GM23338 (cell line): ENCODE measurements around the gene FRMD3. TPM values are rescaled to one million over a fixed set of nuclear protein-coding genes. Genes with fewer than 3 reads are reported as not detected.

Experiments used
- ATAC-seq: fragments of 200-7000 bp; cut with Tn5 transposase; 3 replicates; pipeline ENCODE4 v1.9.1; 2020
- DNase-seq: peaks from one replicate; pipeline ENCODE4 v3.0.0-alpha.2; 2015; ENCODE audit warnings: low spot score
- H2AFZ ChIP-seq: fragments of 200-600 bp; sonication (generic); 2 replicates; pipeline ENCODE4 v1.8.0; 2016; ENCODE audit warnings: antibody characterized with exemption, mild to moderate bottlenecking, moderate library complexity
- H3F3A ChIP-seq: fragments of 200-600 bp; sonication (generic); replicated peaks from 2 replicates; pipeline ENCODE4 v1.8.0; 2017; ENCODE audit warnings: antibody characterized with exemption, mixed run types, low read depth
- H3K27ac ChIP-seq: fragments of 200-600 bp; sonication (generic); 2 replicates; pipeline ENCODE4 v1.6.1; 2016; ENCODE audit warnings: low read depth
- H3K27me3 ChIP-seq: fragments of 200-600 bp; sonication (generic); 2 replicates; pipeline ENCODE4 v1.8.0; 2016; ENCODE audit warnings: mild to moderate bottlenecking, mixed run types, moderate library complexity; ENCODE audit not compliant: insufficient read depth
- H3K36me3 ChIP-seq: fragments of 200-600 bp; sonication (generic); 2 replicates; pipeline ENCODE4 v1.8.0; 2016; ENCODE audit warnings: mild to moderate bottlenecking; ENCODE audit not compliant: insufficient read depth
- H3K4me1 ChIP-seq: fragments of 200-600 bp; sonication (generic); 2 replicates; pipeline ENCODE4 v1.8.0; 2016; ENCODE audit warnings: mild to moderate bottlenecking, moderate library complexity; ENCODE audit not compliant: insufficient read depth
- H3K4me2 ChIP-seq: fragments of 200-600 bp; sonication (generic); 2 replicates; pipeline ENCODE4 v1.7.1; 2017; ENCODE audit warnings: mixed run types
- H3K4me3 ChIP-seq: fragments of 200-600 bp; sonication (generic); 2 replicates; pipeline ENCODE4 v1.6.1; 2016; ENCODE audit warnings: mixed run types
- H3K79me2 ChIP-seq: fragments of 200-600 bp; sonication (generic); replicated peaks from 2 replicates; pipeline ENCODE4 v1.8.0; 2017; ENCODE audit warnings: mild to moderate bottlenecking; ENCODE audit not compliant: insufficient read depth
- H3K9me2 ChIP-seq: fragments of 200-600 bp; sonication (generic); 2 replicates; pipeline ENCODE4 v1.8.0; 2017; ENCODE audit not compliant: insufficient read depth
- H4K20me1 ChIP-seq: fragments of 200-600 bp; sonication (generic); replicated peaks from 2 replicates; pipeline ENCODE4 v1.8.0; 2017; ENCODE audit warnings: mild to moderate bottlenecking; ENCODE audit not compliant: insufficient read depth
- H3K27ac Mint-ChIP-seq: 2 replicates; pipeline ENCODE4 v1.8.0; 2020; ENCODE audit warnings: inconsistent platforms, mild to moderate bottlenecking, moderate library complexity, mixed read lengths
- H3K27me3 Mint-ChIP-seq: 3 replicates; pipeline ENCODE4 v1.8.0; 2022; ENCODE audit warnings: low read depth, mild to moderate bottlenecking, moderate library complexity, mixed read lengths, inconsistent platforms; ENCODE audit not compliant: insufficient read depth, poor library complexity
- H3K36me3 Mint-ChIP-seq: 3 replicates; pipeline ENCODE4 v1.8.0; 2021; ENCODE audit warnings: low read depth, mild to moderate bottlenecking, inconsistent platforms, moderate library complexity, mixed read lengths
- H3K4me1 Mint-ChIP-seq: 3 replicates; pipeline ENCODE4 v1.8.0; 2020; ENCODE audit warnings: mild to moderate bottlenecking, inconsistent platforms, mixed read lengths
- H3K4me3 Mint-ChIP-seq: 3 replicates; pipeline ENCODE4 v1.8.0; 2021; ENCODE audit warnings: moderate library complexity, mild to moderate bottlenecking, inconsistent platforms, mixed read lengths
- H3K9me3 Mint-ChIP-seq: 3 replicates; pipeline ENCODE4 v1.8.0; 2020; ENCODE audit warnings: moderate library complexity, mild to moderate bottlenecking, inconsistent platforms, mixed read lengths
- CREB1 ChIP-seq: fragments of 250-450 bp; sonication (Bioruptor Pico); IDR thresholded peaks from 2 replicates; pipeline ENCODE4 v1.5.0; 2020; ENCODE audit warnings: low read depth, mild to moderate bottlenecking, moderate library complexity
- EZH2 ChIP-seq: fragments of 200-600 bp; sonication (generic); IDR thresholded peaks from one replicate; pipeline ENCODE4 v1.8.0; 2017; ENCODE audit warnings: antibody characterized with exemption, mild to moderate bottlenecking, low read depth; ENCODE audit not compliant: unreplicated experiment
- EZH2phosphoT487 ChIP-seq: fragments of 200-600 bp; sonication (generic); IDR thresholded peaks from one replicate; pipeline ENCODE4 v1.8.1; 2018; ENCODE audit warnings: antibody characterized with exemption; ENCODE audit not compliant: unreplicated experiment
- JUNB ChIP-seq: IDR thresholded peaks from one replicate; pipeline ENCODE4 v1.6.1; 2016; ENCODE audit warnings: antibody characterized with exemption; ENCODE audit not compliant: unreplicated experiment
- STAT1 ChIP-seq: IDR thresholded peaks from one replicate; pipeline ENCODE4 v1.6.1; 2016; ENCODE audit warnings: antibody characterized with exemption; ENCODE audit not compliant: unreplicated experiment
- ZNF462 ChIP-seq: fragments of 250-450 bp; sonication (Bioruptor Pico); IDR thresholded peaks from 2 replicates; pipeline ENCODE4 v1.5.0; 2020; ENCODE audit warnings: mild to moderate bottlenecking, moderate library complexity
- polyA plus RNA-seq: library from polyadenylated mRNA; unstranded; fragments of >200 nt; fragmentation: Nextera tagmentation; extraction: Ambion mirVana; gene quantifications from 2 replicates; pipeline ENCODE4 v1.2.1, GENCODE V29; 2016
- total RNA-seq: library from RNA; depleted of rRNA; stranded (reverse); fragments of >200 nt; shearing (Covaris generic); gene quantifications from 2 replicates; pipeline ENCODE4 v1.2.3, GENCODE V29; 2014

Gene FRMD3
- total and polyA plus RNA-seq, 2 experiments from 2014 or later: 0.47 to 1.2 TPM

GRCh38 chr9:83280790-83281189 is 257.4 kb downstream of the FRMD3 start (continued):
- no peak for TF ChIP-seq ZNF462
- no peak for TF ChIP-seq STAT1
- no peak for TF ChIP-seq EZH2
- no peak for TF ChIP-seq JUNB
- no peak for TF ChIP-seq CREB1 (CRISPR knock-in tag)

GRCh38 chr9:83280268-83280667 is 257.9 kb downstream of the FRMD3 start:
- Histone ChIP-seq H3K36me3 (peaks cover 3% of the 10 kb centered on the region; the same call in 1 of the 2 replicates), H3F3A (no peaks in the 10 kb centered on the region), H3K4me3 (no peak overlapping the region), H3K4me2 (no peak overlapping the region), H3K27ac (no peak overlapping the region), H3K4me1 (peaks cover 11% of the 10 kb centered on the region), H4K20me1 (no peaks in the 10 kb centered on the region), H3K79me2 (no peaks in the 10 kb centered on the region), H2AFZ (no peak overlapping the region), H3K9me2 (no peaks in the 10 kb centered on the region), H3K27me3 (no peaks in the 10 kb centered on the region)
- Mint-ChIP-seq H3K27me3 (no peaks in the 10 kb centered on the region), H3K9me3 (peaks cover 7% of the 10 kb centered on the region; the same call in 2 of the 3 replicates), H3K4me3 (no peak overlapping the region), H3K4me1 (peaks cover 2% of the 10 kb centered on the region; the same call in 1 of the 3 replicates), H3K27ac (no peak overlapping the region), H3K36me3 (no peaks in the 10 kb centered on the region)
- no peak for TF ChIP-seq EZH2phosphoT487
- ATAC-seq: no peak
- no peak for DNase-seq
